GM19240 (cell line): ENCODE data around the gene RNF157.
"Not testable (repeated sequence)": the region's sequence is repeated elsewhere in the genome, so short reads cannot be mapped to it uniquely, and the experiment has no call there.

Experiments
- DNase-seq: peaks from one replicate; pipeline ENCODE4 v3.0.0; 2011; ENCODE audit warnings: low spot score; ENCODE audit not compliant: insufficient read length

The RNF157 gene

DNA sequence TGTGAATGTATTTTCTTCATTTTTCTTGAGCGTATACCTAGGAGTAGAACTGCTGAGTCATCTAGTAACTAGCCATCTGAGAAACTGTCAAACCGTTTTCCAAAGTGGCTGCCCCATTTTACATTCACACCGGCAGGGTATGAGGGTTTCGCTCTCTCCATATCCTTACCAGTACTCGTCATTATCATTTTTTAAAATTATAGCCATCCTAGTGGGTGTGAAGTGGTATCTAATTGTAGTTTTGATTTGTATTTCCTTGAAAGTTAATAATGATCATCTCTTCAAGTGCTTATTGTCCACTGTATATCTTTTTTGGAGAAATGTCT, 6.0 kb downstream of the RNF157 start:
- DNase-seq: no peak

DNA sequence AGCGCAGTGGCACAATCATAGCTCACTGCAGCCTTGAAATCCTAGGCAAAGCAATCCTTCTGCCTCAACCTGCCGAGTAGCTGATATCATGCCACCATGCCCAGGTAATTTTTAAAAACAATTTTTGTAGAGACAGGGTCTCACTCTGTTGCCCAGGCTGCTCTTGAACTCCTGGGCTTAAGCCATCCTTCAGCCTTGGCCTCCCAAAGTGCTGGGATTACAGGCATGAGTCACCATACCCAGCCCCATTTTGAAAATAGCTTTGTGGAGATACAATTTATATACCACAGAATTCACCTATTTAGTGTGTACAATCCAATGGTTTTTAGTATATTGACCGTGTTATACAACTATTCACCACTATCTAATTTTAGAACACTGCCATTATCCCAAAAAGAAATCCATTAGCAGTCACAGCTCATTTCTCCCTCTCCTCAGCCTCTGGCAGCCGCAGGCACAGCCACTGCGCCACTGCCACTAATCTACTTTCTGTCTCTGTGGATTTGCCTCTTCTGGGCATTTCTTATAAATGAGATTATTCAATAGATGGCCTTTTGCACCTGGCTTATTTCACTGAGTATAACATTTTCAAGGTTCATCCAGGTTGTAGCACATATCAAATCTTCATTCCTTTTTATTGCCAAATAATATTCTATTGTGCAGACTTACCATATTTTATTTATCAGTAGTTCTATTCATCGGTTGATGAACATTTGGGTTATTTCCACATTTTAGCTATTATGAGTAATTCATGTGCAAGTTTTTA, 6.5 kb downstream of the RNF157 start:
- no peak for DNase-seq

DNA sequence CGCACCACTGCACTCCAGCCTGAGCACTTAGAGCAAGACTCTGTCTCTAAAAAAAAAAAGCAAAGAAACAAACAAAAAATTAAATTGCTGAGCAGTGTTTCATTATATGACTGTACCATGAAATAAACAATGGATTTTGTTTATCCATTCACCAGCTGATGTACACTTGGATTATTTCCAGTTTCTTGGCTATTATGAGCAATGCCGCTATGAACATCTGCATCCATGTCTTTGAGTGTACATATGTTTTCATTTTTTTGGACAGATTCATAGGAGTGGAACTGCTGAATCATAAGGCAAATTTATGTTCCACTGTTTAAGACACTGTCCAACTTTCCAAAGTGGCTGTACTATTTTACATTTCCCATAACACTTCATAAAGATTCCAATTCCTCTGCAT, 8.0 kb downstream of the RNF157 start:
- no peak for DNase-seq

DNA sequence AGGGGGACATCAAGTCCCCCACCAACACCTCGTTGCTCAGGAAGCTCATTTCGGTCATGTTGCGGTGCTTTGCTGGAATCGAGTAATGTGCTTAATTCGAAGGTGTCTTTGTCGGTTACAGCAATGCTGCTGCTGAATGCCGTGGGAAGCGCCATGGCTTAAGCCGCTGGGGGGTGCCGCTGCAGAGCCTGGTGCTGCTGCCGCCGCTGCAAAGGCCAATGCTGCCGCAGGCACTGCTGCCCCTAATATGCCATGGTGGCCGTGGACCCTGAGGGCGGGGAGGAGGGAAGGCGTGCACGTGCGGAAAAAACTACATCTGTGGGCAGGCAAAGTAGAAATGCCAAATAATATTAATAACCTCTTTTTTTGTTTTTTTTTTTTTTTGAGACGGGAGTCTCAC, 13.5 kb downstream of the RNF157 start:
- not testable (repeated sequence) for DNase-seq

DNA sequence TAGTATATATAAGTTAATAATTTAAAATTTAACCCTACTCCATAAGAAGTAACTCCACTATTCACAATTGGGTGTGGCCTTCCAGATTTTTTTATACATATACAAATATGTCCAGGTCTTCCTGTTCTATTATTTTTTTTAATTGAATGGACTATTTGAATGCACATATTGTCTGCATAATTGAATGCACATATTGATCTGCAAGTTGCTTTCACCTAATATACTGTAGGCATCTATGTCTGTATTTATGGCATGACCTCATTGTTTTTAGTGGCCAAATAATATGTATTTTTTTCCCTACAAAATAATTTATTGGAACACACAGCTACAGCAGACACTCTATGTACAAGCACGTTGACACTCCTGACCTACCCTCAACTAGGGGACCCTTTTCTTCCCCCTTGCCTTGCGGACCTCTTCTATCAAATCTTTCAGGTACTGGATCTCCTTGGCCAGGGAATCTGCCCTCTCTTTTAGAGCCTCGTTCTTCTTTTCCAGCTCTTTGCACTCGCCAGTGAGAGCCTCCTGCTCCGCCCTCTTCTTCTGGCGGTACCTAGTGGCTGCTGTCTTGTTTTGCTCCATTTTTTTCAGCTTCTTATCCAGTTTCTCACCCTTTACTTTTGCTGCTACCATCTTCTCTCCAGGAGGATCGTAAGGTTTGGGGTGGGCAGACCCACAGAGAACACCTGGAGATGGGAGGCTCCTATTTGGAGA, 14.8 kb downstream of the RNF157 start:
- not testable (repeated sequence) for DNase-seq

DNA sequence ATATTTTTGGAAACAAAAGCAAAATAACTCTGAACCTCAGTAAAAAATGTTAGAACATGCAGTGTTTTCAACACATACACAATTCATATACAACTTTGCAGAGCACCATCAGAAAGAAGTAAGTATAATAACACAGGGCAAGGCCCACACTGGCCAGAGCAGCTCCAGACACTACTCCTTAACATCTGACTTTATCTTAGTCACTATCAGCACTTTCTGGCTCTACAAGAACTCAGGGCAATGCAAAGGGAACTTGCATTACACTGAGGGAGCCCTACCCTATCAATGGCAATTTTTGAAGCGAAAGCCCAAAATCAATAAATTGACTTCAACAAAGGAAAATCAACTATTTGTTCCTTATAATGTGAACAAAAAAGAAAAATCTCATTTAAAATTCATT, 16.5 kb downstream of the RNF157 start:
- DNase-seq: no peak

DNA sequence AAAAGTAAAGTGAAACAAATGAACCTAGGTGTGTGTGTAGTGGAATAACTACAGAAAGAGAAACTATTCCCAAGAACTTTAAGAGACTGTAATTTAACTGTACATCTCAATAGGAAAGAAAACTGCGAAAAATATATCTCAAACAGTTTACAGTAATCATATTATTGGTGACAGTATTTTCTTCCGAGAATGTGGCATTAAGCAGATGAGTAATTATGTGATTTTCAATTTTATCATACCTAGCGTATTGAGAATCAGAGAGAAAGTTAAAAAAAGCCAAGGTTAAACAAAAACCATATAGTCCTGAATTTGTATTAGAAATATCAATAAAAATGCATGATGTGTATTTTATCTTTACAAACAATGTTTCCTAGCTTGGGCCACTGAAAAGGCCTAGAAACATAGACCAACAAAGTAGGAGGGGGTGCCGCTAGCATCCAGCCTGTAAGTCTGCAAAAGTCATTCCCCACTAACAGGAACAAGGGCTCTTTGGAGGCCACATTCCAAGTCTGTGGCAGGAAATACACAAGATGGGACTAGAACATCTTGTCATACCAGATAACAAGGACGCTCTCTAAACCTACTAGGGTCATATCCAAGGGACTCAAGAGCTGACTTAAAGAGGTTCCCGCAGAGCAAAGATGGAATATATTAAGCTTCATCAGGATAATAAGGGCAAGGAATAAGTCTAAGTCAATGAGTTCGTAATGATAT, 20.5 kb downstream of the RNF157 start:
- no peak for DNase-seq

DNA sequence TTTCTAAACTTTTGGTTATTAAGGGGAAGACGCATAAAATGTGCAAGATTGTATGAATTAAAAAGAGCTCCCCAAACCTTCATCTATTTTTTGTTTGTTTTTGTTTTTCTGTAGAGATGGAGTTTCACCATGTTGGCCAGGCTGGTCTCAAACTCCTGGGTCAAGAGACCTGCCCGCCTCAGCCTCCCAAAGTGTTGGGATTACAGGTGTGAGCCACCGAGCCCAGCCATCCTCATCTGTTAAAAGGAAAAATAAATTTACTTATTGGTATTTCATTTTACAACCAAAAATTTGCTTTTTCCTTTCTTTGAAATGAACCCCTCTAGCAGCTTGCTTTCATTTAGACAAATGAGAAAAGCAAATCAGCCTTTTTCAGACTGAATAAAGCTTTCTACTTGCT, 23.2 kb downstream of the RNF157 start:
- no peak for DNase-seq

DNA sequence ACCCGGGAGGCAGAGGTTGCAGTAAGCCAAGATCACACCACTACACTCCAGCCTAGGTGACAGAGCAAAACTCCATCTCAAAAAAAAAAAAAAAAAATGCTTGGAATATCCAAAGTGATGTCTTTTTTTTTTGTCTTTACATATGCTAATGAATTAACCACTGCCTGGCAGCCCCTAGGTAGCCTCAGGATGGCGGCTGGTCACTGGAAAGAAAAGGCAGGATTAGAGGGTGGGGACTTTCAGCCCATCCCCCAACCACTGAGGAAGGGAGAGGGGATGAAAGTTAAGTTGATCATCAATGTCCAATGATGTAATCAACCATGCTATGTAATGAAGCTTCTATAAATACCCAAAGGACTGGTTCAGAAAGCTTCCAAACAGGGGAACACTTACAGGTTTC, 26.8 kb downstream of the RNF157 start:
- no peak for DNase-seq

DNA sequence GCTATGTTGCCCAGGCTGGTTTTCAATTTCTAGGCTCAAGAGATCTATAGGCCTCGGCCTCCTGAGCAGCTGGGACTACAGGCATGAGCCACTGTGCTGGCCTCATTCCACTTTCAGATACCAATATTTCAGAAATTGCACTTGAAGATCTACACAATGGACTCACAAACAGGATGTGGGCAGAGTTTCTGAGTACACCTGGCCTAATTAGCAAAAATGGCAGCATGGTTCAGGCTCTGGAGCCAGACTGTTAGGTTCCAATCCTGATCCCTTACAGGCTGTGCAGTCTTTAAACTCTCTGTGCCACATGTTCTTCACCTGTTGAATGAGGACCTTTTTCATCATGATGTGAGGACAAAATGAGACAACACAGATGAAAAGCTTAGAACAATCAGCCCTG, 32.2 kb downstream of the RNF157 start:
- no peak for DNase-seq

DNA sequence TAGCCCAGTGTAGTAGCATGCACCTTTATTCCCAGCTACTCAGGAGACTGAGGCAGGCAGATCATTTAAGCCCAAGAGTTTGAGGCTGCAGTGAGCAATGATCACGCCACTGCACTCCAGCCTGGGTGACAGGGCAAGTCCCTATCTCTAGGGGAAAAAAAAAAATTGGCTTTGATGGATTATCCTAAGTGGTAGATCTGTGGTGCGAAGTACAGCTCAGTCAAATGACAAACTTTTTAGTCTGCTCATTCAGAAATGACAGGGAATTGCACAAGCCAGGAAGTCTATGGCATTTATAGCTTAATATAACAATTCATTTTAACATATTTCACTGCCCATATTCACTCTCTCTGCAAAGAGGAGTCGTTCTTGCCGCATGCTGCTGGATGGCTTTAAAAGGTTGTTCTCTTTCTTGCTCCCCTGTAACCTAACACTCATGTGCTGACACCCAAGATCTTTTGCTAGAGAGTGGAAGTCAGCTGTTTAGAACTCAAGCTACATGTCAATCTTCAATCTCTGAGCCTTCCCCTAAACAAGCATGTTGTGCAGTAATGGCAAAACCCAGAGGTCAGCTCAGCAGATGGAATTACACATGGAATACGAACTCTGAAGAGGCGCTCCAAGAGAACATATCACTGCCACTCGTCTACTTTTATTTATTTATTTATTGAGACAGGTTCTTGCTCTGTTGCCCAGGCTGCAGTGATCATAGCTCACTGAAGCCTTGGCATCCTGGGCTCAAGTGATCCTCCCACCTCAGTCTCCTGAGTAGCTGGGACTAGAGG, 32.8 kb downstream of the RNF157 start:
- no peak for DNase-seq

DNA sequence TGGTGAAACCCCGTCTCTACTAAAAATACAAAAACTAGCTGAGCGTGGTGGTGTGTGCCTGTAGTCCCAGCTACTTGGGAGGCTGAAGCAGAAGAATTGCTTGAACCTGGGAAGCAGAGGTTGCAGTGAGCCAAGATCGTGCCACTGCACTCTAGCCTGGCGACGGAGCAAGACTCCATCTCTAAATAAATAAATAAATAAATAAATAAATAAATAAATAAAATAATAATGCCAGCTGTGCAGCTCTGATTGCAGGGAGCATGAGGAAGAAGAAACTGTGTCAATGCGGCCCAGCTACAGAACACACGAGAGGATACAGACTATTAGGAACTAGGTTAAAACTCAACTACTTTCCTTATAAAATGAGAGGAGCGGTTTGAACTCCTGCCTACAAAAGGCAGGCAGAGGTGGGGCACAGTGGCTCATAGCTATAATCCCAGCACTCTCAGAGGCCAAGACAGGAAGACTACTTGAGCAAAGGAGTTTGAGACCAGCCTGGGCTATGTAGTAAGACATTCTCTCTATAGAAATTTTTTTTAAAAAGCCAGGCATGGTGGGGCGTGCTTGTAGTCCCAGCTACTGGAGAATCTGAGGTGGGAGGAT, 34.6 kb downstream of the RNF157 start:
- not testable (repeated sequence) for DNase-seq

DNA sequence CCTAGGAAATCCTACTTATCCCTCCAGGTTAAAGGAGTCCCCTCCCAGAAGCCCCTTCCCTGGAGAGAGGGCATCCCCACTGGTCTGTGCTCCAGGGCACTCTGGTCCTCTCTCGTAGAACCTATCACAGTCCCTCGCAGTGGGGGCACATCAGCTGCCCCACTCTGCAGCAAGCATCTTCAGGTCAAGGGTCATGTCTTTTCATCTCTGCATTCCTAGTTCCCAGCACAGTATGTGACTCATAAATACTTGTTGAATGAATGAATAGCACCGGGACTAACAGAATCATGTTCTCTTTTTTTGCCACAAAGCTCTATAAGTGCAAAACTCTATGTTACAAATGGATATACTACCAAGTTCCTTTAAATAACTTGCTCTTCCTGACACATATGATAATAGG, 36.0 kb downstream of the RNF157 start:
- no peak for DNase-seq

DNA sequence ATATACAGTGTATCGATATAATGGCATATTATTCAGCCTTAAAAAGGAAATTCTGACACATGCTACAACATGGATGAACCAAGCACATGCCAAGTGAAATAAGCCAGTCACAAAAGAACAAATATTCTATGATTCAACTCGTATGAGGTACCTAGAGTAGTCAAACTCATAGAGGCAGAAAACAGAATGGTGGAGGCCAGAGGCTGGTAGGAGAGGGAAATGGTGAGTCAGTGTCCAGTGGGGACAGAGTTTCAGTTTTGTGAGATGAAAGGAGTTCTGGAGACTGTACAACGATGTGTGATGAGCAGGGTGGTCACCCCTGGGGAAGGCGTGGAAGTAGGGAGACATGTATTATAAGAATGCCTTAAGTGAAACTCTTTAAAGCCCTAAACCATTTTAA, 39.9 kb downstream of the RNF157 start:
- DNase-seq: no peak

DNA sequence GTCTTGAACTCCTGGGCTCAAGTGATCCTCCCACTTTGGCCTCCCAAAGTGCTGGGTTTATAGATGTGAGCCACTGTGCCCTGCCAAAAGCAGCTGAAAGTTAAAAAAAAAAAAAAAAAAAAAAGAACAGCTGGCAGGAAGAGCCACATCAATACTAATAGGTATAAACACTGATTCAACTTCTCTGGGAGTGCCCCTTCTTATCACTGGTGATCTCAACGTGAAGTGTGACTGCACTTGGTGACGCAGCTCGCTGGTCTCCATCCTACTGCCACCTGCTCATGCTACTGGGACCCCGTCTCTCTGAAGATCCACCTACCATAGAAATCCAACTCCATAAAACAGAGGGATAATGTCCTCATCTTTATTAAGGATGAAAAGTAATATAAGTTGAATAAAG, 40.8 kb downstream of the RNF157 start:
- no peak for DNase-seq

DNA sequence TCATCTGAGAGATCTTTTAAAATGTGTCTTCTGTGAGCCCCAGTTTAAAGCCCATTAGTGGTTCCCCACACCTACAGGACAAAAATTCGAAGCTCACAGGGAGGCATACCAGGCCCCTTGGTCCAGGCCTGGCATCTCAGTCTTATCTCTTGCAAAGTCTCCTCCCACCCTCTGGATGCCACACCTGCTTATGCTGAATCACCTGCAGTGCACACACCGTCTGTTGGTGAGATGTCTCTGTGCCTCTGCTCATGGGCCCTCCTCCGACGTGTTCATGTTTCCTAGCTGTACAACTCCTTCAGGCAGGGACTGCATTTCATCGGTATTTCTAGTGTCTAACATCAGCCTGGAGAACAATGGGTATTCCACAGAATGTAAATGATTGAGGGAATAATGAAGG, 41.6 kb downstream of the RNF157 start:
- DNase-seq: no peak

DNA sequence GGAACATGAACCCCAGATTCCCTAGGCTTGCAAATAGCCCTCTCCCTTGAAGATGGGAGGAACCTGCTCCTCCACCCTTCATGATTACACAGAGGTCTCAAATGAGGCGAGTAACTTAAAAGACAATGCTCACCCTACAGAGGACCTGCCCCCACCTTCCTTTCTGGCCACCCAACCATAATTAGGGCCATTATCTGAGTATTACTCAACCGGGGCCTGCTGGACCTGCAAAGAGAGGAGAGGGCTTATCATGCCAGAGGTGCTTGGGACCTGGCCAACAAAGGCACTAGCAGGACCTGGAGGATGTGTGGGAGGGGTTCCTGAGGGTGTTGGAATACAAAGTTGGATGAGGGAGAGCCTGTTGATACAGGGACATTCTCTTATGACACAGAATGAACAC, 42.4 kb downstream of the RNF157 start:
- DNase-seq: no peak

DNA sequence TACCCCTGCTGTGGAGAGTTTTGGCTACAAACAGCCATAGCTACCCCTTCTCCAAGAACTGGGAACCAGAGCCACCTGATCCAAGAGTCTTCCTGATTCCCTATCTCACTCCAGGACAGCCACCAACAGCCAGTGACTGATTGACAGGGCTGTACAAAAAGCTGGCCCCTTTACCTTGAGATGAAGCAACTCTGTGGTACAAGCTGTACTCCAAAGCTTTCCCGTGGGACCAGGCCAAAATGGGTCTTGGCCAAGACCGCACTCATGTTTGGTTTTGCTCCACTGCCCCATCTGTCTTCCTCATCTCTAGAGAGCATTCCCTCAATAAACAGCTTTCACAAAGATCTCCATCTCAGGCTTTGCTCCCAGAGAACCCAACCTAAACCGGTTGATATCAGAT, 43.6 kb downstream of the RNF157 start:
- no peak for DNase-seq

DNA sequence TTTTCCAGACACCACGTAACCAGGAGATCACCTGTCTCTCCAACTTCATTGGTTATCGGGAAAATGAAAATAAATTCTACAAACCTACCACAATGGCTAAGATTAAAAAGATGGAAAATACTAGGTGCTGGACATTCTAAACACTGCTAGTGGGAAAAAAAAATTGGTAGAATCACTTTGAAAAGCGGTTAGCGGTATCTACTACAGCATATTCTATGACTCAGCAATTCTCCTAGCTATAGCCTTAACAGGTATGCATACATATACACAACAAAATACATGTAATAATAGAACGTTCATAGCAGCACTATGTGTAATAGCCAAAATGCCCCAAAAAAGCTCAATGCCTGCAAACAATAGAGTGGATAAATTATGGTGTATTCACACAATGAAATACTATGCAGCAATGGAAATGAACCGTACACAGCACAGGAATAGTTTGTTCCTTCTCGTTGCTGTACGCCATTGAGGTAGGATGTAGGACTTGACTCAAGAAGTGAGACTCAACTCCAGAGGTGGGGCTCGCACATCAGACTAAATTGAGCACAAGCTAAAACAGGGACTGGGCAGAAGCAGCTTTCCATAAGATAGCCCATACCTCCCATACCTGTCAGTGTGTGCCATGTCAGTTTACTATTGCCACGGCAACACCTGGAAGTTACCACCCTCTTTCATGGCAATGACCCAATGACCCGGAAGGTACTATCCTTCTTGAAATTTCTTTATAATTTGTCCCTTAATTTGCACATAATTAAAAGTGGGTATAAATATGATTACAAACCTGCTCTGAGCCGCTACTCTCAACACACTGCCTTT, 44.8 kb downstream of the RNF157 start:
- DNase-seq: no peak

DNA sequence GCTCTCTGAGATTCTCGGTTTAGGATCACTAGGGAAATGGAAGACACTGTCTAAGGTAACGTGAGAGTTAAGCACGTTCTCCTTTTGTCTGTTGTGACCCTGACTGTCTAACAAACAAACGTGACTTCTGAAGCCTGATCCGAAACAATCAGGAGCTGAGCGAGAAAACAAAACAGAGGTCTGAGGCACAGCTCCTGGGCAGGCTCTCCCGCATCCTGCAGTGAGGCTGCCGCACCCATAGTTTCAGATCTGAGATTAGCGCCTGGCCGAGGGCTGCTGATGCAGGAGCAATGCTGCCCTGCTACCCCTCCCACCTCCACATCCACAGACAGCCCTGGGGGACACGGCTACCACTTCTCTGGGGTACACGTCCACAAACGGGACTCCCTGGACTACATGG, 46.7 kb downstream of the RNF157 start:
- no peak for DNase-seq

DNA sequence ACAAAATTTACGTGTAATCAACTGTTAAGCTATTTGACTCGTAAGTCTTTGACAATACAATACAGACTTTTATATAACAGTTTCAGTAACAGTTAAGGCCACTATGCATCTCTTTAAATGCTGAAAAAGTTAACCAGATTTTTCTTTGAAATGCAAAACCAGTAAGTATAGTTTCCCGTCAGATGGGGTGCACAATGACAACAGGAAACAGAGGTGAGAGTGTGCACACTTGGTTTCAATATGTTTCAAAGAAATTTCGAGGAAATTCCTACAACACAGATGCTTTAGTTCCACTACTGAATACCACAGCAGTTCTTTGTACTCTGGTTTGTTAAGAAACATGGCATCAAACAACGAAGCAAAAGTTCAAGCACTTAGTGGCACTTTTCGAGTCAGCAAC, 48.4 kb downstream of the RNF157 start:
- DNase-seq: peak; percentile 25
